Psoas muscle (tissue), 8 donors: ENCODE results near the gene PHACTR2. TPM values are rescaled to one million over a fixed set of nuclear protein-coding genes. Genes with fewer than 3 reads are reported as not detected.
"Not testable (repeated sequence)": the region's sequence is repeated elsewhere in the genome, so short reads cannot be mapped to it uniquely, and the experiment has no call there.

Experiments
- ATAC-seq, 4 donors: fragments of 200-7000 bp; cut with Tn5 transposase; one replicate each; pipeline ENCODE4 v1.9.1; 2020; ENCODE audit warnings: moderate library complexity in 3 of 4, mild to moderate bottlenecking in 2 of 4
- DNase-seq, 2 donors: peaks; one replicate each; pipeline ENCODE4 v3.0.0-alpha.2; 2020
- H3K27ac ChIP-seq: fragments of 200-600 bp; one replicate; pipeline ENCODE4 v1.8.0; 2022
- H3K27me3 ChIP-seq, 3 donors: fragments of 200-600 bp in 1 of 3; one replicate each; pipeline versions ENCODE4 v1.6.1 to v1.8.0; 2013 to 2022; ENCODE audit warnings: low read length in 2 of 3, mild to moderate bottlenecking in 2 of 3, moderate library complexity in 1 of 3; ENCODE audit not compliant: insufficient read depth in 3 of 3
- H3K36me3 ChIP-seq, 2 donors: fragments of 200-600 bp in 1 of 2; one replicate each; pipeline versions ENCODE4 v1.6.1 to v1.8.0; 2013 to 2022; ENCODE audit warnings: low read depth in 1 of 2, mild to moderate bottlenecking in 1 of 2, moderate library complexity in 1 of 2; ENCODE audit not compliant: insufficient read depth in 1 of 2
- H3K4me1 ChIP-seq: fragments of 200-600 bp; one replicate; pipeline ENCODE4 v1.8.0; 2022
- H3K4me3 ChIP-seq: fragments of 200-600 bp; one replicate; pipeline ENCODE4 v1.8.0; 2022; ENCODE audit warnings: mild to moderate bottlenecking
- H3K9me3 ChIP-seq: fragments of 200-600 bp; one replicate; pipeline ENCODE4 v1.8.0; 2022
- WGBS, 3 donors: extraction: QIAGEN DNeasy Blood & Tissue Kit; methylation state at CpG; one replicate each; pipeline versions ENCODE4 v1.1.6 to v1.1.7; 2013; 5-methylcytosine and 5-hydroxymethylcytosine counted together
- intact Hi-C, 2 donors: fragments of 100-400 bp; cut with DNase I; formaldehyde crosslinking; loops; one replicate each; pipeline versions ENCODE4 v1.11.0 to v1.14.2; 2022
- long read RNA-seq, 2 donors: library from polyadenylated mRNA; unstranded; transcript quantifications; one replicate each; pipeline ENCODE4 v2.0.0, GENCODE V29; 2021
- polyA plus RNA-seq, 3 donors: library from polyadenylated mRNA; stranded (reverse); fragments of 200-250 nt; gene quantifications; one replicate each; pipeline ENCODE4 v1.2.3, GENCODE V29; 2013
- total RNA-seq, 4 donors: library from RNA; stranded (reverse); fragmentation: NEBNext Ultra II Directional in 2 of 4; extraction: Animal tissue kit (Norgen Biotek cat#: 25700) in 2 of 4; gene quantifications; one replicate each; pipeline versions ENCODE4 v1.2.1 to v1.2.4, GENCODE V29; 2021 to 2023
- TF ChIP-seq, protein P1 (sequence below): fragments of 200-600 bp; IDR thresholded peaks from one replicate; pipeline ENCODE4 v1.8.0; 2022; ENCODE audit warnings: antibody characterized with exemption
- donor health status: healthy with polysubstance abuse.
- donor health status: DM: no; HTN: no; CAD: no; lungs with moderate emphysema.
- donor health status: Bipolar disorder and iron deficiency.
- donor health status: healthy.
- donor health status: DM: yes; HTN: yes; CAD: no.
- donor health status: DM: no; HTN: no; CAD: no.
- donor health status: DM: no; HTN: no; CAD: no.
- donor health status: DM: yes; HTN: yes; CAD: no.

Gene PHACTR2
- total RNA-seq (10 to 100 TPM; 30.0 to 48.8 (median 39.5) TPM), polyA plus RNA-seq (1 to 10 TPM; 3.4 to 6.5 (median 4.6) TPM)
- long read RNA-seq, donor 1, full-length matches to known transcripts, result 13 of 21 reads
- long read RNA-seq, donor 1, partial matches to known transcripts, result 7 of 21 reads
- long read RNA-seq, donor 1, other reads (novel, unspliced or antisense), result 1 of 21 reads
- long read RNA-seq, donor 2, full-length matches to known transcripts, result 19 of 33 reads
- long read RNA-seq, donor 2, partial matches to known transcripts, result 10 of 33 reads
- long read RNA-seq, donor 2, other reads (novel, unspliced or antisense), result 4 of 33 reads

- no peaks in the 10 kb centered on the region for H3K36me3 ChIP-seq
- peak within 1 kb of the TSS; percentile 85 for H3K4me3 ChIP-seq
- TF ChIP-seq, protein P1, sequence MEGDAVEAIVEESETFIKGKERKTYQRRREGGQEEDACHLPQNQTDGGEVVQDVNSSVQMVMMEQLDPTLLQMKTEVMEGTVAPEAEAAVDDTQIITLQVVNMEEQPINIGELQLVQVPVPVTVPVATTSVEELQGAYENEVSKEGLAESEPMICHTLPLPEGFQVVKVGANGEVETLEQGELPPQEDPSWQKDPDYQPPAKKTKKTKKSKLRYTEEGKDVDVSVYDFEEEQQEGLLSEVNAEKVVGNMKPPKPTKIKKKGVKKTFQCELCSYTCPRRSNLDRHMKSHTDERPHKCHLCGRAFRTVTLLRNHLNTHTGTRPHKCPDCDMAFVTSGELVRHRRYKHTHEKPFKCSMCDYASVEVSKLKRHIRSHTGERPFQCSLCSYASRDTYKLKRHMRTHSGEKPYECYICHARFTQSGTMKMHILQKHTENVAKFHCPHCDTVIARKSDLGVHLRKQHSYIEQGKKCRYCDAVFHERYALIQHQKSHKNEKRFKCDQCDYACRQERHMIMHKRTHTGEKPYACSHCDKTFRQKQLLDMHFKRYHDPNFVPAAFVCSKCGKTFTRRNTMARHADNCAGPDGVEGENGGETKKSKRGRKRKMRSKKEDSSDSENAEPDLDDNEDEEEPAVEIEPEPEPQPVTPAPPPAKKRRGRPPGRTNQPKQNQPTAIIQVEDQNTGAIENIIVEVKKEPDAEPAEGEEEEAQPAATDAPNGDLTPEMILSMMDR, result no peak
- peaks cover 5% of the 10 kb centered on the region for H3K4me1 ChIP-seq
- intact Hi-C loops, result loop anchor here in 1 of 2 donors (10.0 kb wide), 1 partner anchor 723 kb away; no protein-coding TSS in a partner anchor
- H3K9me3 ChIP-seq, result peaks cover 10% of the 10 kb centered on the region
- no peaks in the 10 kb centered on the region for H3K27me3 ChIP-seq
- ATAC-seq (peak; percentile 92 to 95 (median 93)), DNase-seq (peak; percentile 80 to 88)
- peak within 1 kb of the TSS; percentile 92 for H3K27ac ChIP-seq
- 0 to 1% (median 1%) methylated on average over 55 to 69 of the region's 69 CpGs for WGBS, 3 donors
Measured at GRCh38 chr6:143677891-143678791, at the start of gene PHACTR2. PHACTR2 (plus strand) TSS chr6:143677965; CDS start chr6:143678164, 199 bp downstream.

DNA sequence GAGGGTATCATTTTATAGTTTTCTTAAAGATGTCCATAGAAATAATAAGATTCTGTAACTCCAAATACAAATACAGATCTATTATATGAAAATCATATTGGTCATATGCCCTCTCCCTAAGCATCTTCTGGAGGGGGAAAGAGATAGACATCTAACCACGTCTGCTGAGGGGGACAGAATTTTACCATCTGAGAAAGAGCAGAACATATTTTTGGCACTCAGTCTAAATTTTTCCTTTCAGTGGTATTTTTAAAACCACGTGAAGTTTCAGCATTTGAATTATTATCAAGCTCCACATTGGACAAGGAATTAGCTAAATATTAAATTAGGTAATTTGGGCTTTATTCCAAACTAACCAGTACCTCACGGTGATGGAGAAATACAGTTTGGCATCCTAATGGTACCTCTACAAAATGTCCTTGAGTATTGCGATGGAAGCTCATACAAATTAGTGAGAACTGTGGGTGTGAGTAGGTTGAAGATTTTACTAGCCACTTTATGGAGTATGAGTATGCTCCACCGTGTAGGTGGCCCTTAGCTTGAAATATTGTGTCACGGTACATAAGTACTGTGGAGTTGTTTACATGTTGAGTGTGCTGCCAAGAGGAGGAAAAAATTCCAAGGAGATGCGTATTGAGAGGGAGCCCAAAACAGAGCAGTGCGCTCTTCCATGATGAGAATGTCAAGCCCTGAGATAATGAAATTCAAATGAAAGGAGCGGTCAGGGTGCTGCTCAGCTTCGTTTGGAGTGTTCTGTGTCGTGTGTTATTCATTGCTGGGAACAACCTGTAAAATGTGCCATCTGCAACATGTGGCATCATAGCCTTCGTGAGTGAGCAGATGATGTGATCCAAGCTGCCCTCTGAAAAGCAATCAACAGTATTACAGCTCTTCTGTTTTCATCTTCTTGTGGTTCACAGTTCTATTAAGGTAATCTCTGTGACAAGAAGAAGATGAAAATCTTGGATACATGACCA lies 48.4 kb upstream of the PHACTR2 start:
- no peak for DNase-seq
- no peaks in the 10 kb centered on the region for H3K4me1 ChIP-seq
- no peaks in the 10 kb centered on the region for H3K36me3 ChIP-seq
- H3K27me3 ChIP-seq, result no peaks in the 10 kb centered on the region
- no peaks in the 10 kb centered on the region for H3K9me3 ChIP-seq
- WGBS, 3 donors, result 33 to 55% (median 35%) methylated on average over 12 of the region's 12 CpGs
- intact Hi-C loops, result no loop called here
- TF ChIP-seq, protein P1, result no peak
- no peak overlapping the region for H3K27ac ChIP-seq
- H3K4me3 ChIP-seq, result no peak overlapping the region
- no peak for ATAC-seq

- H3K27me3 ChIP-seq, H3K4me3 ChIP-seq, DNase-seq, ATAC-seq, H3K36me3 ChIP-seq, H3K27ac ChIP-seq, H3K4me1 ChIP-seq, intact Hi-C loops, H3K9me3 ChIP-seq: not testable (repeated sequence)
- WGBS, 3 donors, result 54 to 75% (median 61%) methylated on average over 4 of the region's 4 CpGs
Measured at GRCh38 chr6:143631196-143631595, 46.6 kb upstream of the PHACTR2 start.

DNA sequence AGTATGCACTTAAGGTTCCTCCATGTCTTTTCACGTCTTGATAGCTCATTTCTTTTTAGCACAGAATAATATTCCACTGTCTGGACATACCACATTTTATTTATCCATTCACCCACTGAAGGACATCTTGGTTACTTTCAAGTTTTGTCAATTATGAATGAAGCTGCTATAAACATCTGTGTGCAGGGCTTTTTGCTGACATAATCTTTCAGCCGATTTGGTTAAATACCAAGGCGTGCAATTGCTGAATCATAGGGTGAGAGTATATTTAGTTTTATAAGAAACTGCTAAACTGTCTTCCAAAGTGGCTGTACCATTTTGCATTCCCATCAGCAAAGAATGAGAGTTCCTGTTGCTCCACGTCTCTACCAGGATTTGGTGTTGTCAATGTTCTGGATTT lies 44.9 kb upstream of the PHACTR2 start:
- intact Hi-C loops, result no loop called here
- ATAC-seq, result no peak
- no peak overlapping the region for H3K4me3 ChIP-seq

More for the DNA sequence above, 44.9 kb upstream of the PHACTR2 start:
- DNase-seq, result no peak
- H3K9me3 ChIP-seq, result no peaks in the 10 kb centered on the region
- TF ChIP-seq, protein P1, result no peak
- no peaks in the 10 kb centered on the region for H3K36me3 ChIP-seq
- H3K27ac ChIP-seq, result no peak overlapping the region
- H3K4me1 ChIP-seq, result no peaks in the 10 kb centered on the region
- 87 to 90% (median 88%) methylated on average over 4 of the region's 4 CpGs for WGBS, 3 donors
- no peaks in the 10 kb centered on the region for H3K27me3 ChIP-seq
